GM19239 (cell line): ENCODE measurements around the gene TAPT1.
"Not testable (repeated sequence)": the region's sequence is repeated elsewhere in the genome, so short reads cannot be mapped to it uniquely, and the experiment has no call there.

ENCODE experiments used
- DNase-seq: peaks from one replicate; pipeline ENCODE4 v3.0.0; 2011; ENCODE audit warnings: low spot score; ENCODE audit not compliant: insufficient read length
- FAIRE-seq: peaks from 2 replicates; lab custom pipeline; 2011; peaks lifted over from hg19 to GRCh38; lab: Jason Lieb, UNC

Gene TAPT1, protein sequence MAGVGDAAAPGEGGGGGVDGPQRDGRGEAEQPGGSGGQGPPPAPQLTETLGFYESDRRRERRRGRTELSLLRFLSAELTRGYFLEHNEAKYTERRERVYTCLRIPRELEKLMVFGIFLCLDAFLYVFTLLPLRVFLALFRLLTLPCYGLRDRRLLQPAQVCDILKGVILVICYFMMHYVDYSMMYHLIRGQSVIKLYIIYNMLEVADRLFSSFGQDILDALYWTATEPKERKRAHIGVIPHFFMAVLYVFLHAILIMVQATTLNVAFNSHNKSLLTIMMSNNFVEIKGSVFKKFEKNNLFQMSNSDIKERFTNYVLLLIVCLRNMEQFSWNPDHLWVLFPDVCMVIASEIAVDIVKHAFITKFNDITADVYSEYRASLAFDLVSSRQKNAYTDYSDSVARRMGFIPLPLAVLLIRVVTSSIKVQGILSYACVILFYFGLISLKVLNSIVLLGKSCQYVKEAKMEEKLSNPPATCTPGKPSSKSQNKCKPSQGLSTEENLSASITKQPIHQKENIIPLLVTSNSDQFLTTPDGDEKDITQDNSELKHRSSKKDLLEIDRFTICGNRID

DNA sequence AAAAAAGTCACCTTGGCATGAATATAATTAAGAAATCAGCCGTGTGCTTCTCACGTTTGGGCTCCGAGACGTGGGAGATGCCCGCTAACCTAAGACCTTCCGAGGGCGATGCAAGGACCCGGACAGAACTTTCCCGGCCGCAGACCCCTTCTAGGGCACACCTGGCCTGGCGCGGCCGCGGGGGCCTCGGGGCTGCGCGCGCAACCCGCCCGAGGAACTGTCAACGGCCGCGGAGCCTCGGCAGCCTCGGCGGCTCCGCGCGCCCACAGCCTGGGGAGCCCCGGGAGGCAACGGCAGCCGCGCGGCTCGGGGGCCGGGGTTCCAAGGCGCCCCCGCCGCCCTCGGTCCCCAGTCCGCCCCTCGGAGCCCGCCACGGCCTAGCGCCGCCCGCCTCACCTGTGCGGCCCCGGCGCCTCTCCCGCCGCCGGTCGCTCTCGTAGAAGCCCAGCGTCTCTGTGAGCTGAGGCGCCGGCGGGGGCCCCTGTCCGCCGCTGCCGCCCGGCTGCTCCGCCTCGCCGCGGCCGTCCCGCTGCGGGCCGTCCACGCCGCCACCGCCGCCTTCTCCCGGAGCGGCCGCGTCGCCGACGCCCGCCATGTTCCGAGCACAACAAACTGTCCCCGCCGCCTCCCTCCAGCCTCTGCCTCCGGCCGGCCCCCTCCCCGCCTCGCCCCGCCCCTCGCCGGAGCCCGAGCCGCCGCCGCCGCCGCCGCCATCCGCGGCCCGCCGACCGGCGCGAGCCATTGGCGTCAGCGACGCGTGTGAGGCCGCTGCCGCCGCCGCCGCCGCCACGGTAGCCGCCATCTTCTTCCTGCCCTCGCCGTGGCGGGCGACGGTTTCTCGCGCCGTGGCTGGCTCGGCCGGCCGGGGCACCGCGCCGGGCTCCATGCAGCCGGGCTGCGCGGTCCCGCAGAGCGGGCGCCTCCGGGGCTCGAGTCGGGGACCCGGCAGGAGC, at the start of gene TAPT1:
Gene TAPT1, minus strand, starts transcription at position 609 of the 953 bp plus-strand sequence. Its CDS starts 14 bp downstream, at position 595.
- DNase-seq (peak; percentile 61), FAIRE-seq (no peak)

GRCh38 chr4:16271411-16271810, 45.1 kb upstream of the TAPT1 start:
- no peak for DNase-seq
- no peak for FAIRE-seq

DNA sequence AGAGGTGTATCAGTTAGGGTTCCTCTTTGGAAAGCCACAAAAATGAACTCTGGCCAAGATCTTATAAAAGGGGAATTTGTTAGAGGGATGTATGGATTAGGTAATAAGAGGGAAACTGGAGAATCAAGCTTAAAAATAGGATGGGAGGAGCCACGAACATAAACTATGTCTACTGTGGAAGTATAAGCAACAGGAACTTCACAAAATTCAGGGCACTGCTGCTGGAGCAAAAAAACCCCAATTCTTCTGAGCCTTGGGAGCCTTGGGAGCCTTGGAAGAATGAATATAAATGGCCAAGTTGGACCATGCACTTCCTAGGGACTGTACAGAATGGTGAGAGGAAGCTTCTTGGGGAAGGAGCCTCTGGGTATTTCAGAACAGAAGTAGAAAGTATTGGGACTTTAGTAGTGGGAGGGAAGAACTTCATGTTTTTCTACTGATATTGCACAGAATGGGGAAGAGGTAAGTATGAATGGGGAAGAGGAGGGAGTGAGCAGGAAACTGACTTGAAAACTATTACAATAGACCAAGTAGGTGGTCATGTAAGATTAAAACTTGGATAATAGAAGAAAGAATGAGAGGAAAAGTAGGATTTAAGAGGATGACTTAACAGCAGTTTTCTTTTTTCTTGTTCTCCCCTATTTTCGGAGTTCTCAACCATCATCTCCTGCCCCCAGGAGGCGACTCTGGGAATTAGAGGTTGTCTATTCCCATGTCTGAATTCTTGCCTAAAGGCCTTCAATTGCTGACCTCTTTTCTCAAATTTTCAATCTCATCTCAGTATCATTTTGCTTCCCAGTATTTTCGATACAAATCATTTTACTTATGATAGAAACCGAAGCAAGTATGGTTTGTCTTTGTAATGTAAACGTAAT, 44.4 kb upstream of the TAPT1 start:
- no peak for DNase-seq
- no peak for FAIRE-seq

DNA sequence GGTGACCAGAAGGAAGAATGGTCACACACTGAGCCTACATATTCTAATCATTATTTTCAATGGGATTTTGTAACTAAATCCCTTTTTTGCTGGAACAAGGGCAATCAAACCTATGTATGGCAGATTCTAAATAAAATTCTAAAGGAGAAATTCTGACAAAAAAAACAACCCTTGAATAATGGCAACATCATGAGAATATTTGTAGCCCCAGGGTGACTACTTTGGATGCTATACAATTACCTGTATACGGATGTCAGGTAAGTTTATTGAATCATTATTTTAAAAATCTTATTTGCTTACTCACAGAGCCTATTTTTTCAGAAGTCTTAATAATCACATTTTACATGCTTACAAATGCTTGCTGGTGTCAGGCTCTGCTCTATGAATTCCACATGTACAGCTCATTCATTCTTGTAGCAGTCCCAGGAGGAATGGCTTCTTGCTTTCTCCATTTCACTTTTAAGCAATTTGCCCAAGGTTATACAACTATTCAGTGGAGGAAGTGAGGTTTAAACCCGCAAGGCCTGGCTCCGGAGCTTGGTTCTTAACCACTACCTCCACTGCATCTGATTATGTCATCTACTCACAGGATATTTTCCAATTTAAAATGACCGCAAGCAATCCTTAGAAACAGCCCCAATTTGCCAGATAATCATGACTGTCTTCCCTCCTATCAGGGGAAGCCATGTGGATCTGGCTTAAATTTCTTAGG, 43.6 kb upstream of the TAPT1 start:
- not testable (repeated sequence) for DNase-seq, FAIRE-seq

- FAIRE-seq (no peak), DNase-seq (no peak)
Observed at GRCh38 chr4:16269240-16269639, 43.0 kb upstream of the TAPT1 start.

- no peak for DNase-seq
- FAIRE-seq, result no peak
Observed at GRCh38 chr4:16268290-16268689, 42.0 kb upstream of the TAPT1 start.

DNA sequence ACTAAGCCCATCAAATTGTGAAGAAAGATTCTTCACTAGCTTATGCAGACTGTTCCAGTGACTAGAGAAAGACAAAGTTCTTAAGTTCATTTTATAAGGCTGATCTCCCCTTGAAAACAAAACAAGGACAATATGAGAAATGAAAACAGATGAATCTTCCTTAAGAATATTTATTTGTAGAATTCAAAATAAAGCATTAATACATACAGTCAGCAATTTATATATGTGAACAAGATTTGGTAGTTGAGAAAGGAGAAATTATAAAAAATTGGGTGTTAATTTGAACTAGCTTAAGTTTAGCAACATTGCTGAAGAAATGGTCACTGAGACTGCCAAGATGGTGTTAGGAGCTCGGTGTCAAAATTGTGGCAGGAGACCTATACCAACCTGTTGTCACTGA, 41.4 kb upstream of the TAPT1 start:
- DNase-seq, result no peak
- FAIRE-seq, result no peak

DNA sequence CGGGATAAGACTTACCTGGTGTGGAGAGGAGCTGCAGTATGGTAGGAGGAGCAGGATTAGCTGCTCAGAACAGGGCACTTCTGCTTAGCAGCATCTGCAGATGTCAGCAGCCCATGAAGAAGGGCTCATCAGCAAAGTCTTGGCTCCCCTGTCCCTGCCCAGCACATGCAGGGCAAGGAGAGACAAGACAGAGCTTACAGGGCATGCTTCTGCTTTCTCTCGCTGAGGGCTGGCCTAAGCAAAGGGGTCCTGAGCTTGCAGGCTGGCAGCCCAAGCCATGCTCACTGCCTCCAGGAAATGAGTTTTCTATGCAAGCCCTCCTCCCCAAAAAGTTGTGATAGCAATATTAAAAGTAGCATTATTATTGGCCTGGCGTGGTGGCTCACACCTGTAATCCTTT, 39.5 kb upstream of the TAPT1 start:
- no peak for DNase-seq
- FAIRE-seq, result no peak

- peak; percentile 72 for FAIRE-seq
- peak; percentile 9 for DNase-seq
Observed at GRCh38 chr4:16264798-16265197, 38.5 kb upstream of the TAPT1 start.

- DNase-seq (no peak), FAIRE-seq (no peak)
Observed at GRCh38 chr4:16263056-16263455, 36.8 kb upstream of the TAPT1 start.

GRCh38 chr4:16262188-16262587, 35.9 kb upstream of the TAPT1 start:
- no peak for FAIRE-seq

GRCh38 chr4:16261313-16261878, 35.1 kb upstream of the TAPT1 start:
- DNase-seq, result no peak
- no peak for FAIRE-seq

More at GRCh38 chr4:16262188-16262587, 35.9 kb upstream of the TAPT1 start:
- DNase-seq, result no peak

- DNase-seq (no peak), FAIRE-seq (no peak)
Observed at GRCh38 chr4:16259889-16260246, 33.6 kb upstream of the TAPT1 start.

DNA sequence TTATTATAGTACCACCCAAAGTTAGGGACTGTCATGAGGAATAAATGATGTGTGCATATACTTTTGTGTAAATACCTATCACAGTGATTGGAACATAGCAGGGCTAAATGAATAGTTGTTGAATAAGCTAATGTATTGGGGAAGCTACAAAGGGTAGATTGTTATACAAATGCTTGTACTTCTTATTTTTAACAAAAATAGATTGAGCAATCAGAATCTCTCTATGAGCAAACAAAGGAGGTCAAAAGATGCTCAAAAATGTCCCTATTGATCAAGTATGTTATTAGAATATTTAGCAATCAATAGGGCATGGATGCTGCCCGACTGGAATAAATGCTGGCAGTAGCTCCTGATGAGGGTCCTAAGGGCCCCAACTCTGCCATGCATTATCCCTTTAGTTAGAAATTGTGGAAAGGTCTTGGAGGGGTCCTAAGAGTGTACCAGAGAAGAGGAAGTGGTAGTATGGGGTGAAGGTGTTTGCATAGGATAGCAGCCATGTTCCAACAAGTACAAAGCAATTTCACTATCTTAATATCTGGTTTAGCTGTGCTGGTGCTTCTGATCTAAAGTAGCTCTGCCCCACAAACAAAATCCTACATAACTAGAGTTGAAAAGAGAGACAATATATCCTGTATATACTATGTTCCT, 33.1 kb upstream of the TAPT1 start:
- DNase-seq (no peak), FAIRE-seq (no peak)

DNA sequence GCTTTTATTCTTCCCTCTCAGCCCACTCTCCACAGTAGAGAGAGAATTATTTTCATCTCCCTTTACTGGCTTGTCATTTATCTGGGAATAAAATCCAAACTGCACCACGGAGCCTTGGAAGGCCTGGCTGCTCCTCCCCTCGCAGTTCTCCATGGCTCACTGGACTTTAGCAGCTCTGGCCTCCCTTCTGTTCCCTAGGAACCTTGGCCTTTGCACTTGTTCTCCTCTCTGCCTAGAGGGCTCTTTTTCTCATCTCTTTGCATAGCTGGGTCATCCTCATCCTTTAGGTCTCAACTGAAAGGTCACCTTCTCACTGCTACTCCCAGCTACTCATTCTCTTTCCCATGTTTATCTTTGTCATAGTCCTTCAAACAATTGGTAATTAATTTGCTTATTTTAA, 31.3 kb upstream of the TAPT1 start:
- FAIRE-seq (no peak), DNase-seq (no peak)

- DNase-seq, result no peak
- no peak for FAIRE-seq
Observed at GRCh38 chr4:16256343-16256742, 30.1 kb upstream of the TAPT1 start.

DNA sequence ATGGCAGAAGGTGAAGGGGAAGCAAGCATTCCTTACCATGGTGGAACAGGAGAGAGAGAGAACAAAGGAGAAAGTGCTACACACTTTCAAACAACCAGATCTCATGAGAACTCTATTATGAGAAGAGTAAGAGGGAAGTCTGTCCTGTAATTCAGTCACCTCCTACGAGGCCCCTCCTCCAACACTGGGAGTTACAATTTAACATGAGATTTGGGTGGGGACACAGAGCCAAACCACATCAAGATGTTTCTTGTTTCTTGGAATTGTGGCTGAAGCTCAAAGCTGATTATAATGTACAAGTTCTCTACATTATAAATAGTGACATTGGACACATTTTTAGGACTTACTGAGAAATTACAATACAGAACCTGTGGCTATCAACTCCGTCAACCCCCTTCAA, 29.5 kb upstream of the TAPT1 start:
- FAIRE-seq, result no peak
- DNase-seq, result no peak

DNA sequence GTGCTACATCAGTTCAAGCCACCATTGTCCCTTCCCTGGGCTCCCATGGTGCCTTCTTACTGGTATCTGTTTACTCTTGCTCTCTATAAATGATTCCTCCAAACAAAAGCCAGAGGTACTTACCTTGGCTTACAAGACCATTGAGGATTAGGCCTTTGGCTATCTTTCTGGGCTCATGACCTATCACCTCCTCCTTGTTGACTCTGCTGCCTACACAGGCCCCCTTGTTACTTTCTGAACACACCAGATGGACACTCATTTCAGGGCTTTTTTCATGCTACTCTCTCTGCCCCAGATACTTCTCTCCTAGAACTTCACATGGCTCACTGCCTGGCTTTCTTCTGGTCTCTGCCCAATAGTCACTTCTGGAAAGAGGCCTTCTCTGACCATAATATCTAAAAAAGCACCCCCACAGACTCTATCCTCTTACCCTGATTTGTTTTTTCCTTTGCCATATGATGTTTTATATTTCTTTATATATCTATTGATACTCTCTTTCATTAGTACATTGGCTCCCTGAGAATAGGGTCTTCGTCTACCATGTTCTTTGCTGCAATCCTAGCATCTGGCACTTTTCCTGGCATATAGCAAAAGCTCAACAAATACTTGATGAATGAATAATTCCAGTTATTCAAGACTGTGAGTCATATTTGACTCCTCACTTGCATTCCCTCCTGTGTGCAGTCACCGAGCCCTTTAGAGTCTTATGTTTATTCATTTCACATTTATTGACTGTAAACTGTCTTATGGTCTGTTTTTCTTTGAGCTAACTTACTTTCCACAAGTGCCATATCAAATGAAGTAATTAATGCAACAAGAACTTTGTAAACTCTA, 27.1 kb upstream of the TAPT1 start:
- FAIRE-seq (no peak), DNase-seq (no peak)
